HL-60 (cell line): ENCODE data around the gene APLP2.

Experiments
- CTCF ChIP-seq: IDR thresholded peaks from one replicate; pipeline ENCODE4 v1.5.1; 2011; ENCODE audit warnings: low read length, control low read depth, inconsistent platforms; ENCODE audit not compliant: insufficient read depth
- GABPA ChIP-seq: IDR thresholded peaks from 2 replicates; pipeline ENCODE4 v1.6.1; 2012; ENCODE audit warnings: low read depth
- POLR2AphosphoS5 ChIP-seq: IDR thresholded peaks from 2 replicates; pipeline ENCODE4 v1.6.1; 2012; ENCODE audit warnings: low read depth

- TF ChIP-seq CTCF (no peak), POLR2AphosphoS5 (no peak), GABPA (no peak)
These were observed 38.6 kb upstream of the APLP2 start for GRCh38 chr11:130031056-130031455.
